Keratinocyte (primary cell): ENCODE measurements around the gene GSTM4.

Experiments
- EZH2 ChIP-seq: IDR thresholded peaks from one replicate; pipeline ENCODE4 v1.6.1; 2012; ENCODE audit warnings: inconsistent platforms, mild to moderate bottlenecking, low read length, moderate library complexity
- TF ChIP-seq, protein P1 (sequence below), 3 experiments: IDR thresholded peaks in 1 of 3; conservative IDR thresholded peaks in 1 of 3; optimal IDR thresholded peaks in 1 of 3; 2 replicates in 2 of 3; 3 replicates in 1 of 3; pipeline versions ENCODE3 to v1.5.1; 2011; ENCODE audit warnings: low read length in 3 of 3, mild to moderate bottlenecking in 3 of 3, moderate library complexity in 2 of 3, control low read depth in 1 of 3, inconsistent platforms in 1 of 3; ENCODE audit not compliant: insufficient read depth in 2 of 3; ENCODE audit errors: extremely low read depth in 1 of 3

DNA sequence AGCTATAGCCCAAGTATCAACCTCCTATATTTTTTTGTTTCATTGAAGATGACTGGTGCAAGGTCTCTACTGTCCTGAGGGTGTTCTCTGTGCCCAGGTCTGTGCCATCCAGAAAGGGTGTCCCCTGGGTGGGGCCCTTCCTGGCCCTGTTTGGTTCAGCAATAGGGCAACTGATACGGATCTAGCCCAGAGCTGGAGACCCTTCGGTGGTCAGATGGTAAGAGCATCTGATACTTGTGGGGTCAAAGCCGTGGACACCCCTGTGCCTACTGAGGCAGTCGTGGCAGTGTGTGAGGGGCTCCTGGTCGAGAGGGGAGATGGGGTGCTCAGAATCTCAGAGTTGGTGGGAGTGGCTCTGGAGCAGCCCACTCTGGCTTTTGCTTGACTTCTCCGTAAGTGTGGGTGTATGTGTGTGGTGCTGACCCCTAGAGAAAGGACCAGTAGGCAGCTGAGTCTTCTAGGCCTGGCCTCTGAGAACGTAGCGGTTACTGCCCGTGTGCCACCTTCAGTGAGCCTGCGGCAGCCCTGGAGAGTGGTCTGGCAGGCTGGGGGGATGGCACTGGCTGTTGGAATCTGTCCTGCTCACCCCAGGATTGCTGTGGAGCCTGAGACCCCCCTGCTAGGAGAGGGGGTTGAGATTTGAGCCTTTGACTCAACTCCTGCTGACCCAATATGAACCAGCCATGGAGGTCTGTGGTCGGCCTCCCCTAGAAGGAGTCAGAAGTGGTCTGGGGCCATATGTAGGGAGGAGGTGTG is 33.6 kb upstream of the GSTM4 start:
- TF ChIP-seq EZH2 = no peak
- TF ChIP-seq, protein P1, sequence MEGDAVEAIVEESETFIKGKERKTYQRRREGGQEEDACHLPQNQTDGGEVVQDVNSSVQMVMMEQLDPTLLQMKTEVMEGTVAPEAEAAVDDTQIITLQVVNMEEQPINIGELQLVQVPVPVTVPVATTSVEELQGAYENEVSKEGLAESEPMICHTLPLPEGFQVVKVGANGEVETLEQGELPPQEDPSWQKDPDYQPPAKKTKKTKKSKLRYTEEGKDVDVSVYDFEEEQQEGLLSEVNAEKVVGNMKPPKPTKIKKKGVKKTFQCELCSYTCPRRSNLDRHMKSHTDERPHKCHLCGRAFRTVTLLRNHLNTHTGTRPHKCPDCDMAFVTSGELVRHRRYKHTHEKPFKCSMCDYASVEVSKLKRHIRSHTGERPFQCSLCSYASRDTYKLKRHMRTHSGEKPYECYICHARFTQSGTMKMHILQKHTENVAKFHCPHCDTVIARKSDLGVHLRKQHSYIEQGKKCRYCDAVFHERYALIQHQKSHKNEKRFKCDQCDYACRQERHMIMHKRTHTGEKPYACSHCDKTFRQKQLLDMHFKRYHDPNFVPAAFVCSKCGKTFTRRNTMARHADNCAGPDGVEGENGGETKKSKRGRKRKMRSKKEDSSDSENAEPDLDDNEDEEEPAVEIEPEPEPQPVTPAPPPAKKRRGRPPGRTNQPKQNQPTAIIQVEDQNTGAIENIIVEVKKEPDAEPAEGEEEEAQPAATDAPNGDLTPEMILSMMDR (optimal IDR thresholded peaks at IDR 0.05 in 1 of 3, IDR thresholded peaks at IDR 0.05 in 1 of 3, conservative IDR thresholded peaks at IDR 0.05 in 1 of 3; ENCODE audit: extremely low read depth in 1 of 3, insufficient read depth in 2 of 3, low read length in 3 of 3) = no peak
